HEK293T (cell line): ENCODE data around the gene CFTR.

Source experiments
- CTCF ChIA-PET: fragments of 350-600 bp; formaldehyde crosslinking; extraction: SDS; loops from one replicate; lab custom pipeline; 2021; ENCODE audit warnings: antibody characterized with exemption, inconsistent platforms; lab: Yijun Ruan, JAX
- POLR2A ChIA-PET: fragments of 350-600 bp; formaldehyde crosslinking; extraction: SDS; loops from one replicate; lab custom pipeline; 2020; ENCODE audit warnings: antibody characterized with exemption, inconsistent platforms; lab: Yijun Ruan, JAX
- DNase-seq: peaks from one replicate; pipeline ENCODE4 v3.0.0; 2012; ENCODE audit warnings: mixed read lengths; ENCODE audit errors: extremely low spot score
- ARNT ChIP-seq: fragments of 450-650 bp; IDR thresholded peaks from 2 replicates; pipeline ENCODE4 v1.6.1; 2017; ENCODE audit warnings: mild to moderate bottlenecking
- BHLHE40 ChIP-seq: fragments of 450-650 bp; IDR thresholded peaks from 2 replicates; pipeline ENCODE4 v1.6.1; 2016; ENCODE audit warnings: mild to moderate bottlenecking, moderate library complexity, borderline replicate concordance
- CTBP1 ChIP-seq: fragments of 450-650 bp; IDR thresholded peaks from 2 replicates; pipeline ENCODE4 v1.6.1; 2016; ENCODE audit warnings: borderline replicate concordance
- ELF4 ChIP-seq: fragments of 450-650 bp; IDR thresholded peaks from 2 replicates; pipeline ENCODE4 v1.6.1; 2017; ENCODE audit warnings: antibody characterized with exemption
- FOXA1 ChIP-seq: fragments of 450-650 bp; IDR thresholded peaks from 2 replicates; pipeline ENCODE4 v1.6.1; 2016; ENCODE audit warnings: mild to moderate bottlenecking
- FOXK2 ChIP-seq: fragments of 450-650 bp; IDR thresholded peaks from 2 replicates; pipeline ENCODE4 v1.6.1; 2016; ENCODE audit warnings: mild to moderate bottlenecking
- FOXM1 ChIP-seq: fragments of 450-650 bp; IDR thresholded peaks from 2 replicates; pipeline ENCODE4 v1.6.1; 2017; ENCODE audit warnings: mild to moderate bottlenecking, borderline replicate concordance
- HDGF ChIP-seq: fragments of 450-650 bp; IDR thresholded peaks from 2 replicates; pipeline ENCODE4 v1.6.1; 2017; ENCODE audit warnings: antibody characterized with exemption, borderline replicate concordance
- L3MBTL2 ChIP-seq: fragments of 450-650 bp; conservative IDR thresholded peaks from 2 replicates; pipeline ENCODE4 v1.6.1; 2016; ENCODE audit warnings: mild to moderate bottlenecking
- LEF1 ChIP-seq: fragments of 450-650 bp; IDR thresholded peaks from 2 replicates; pipeline ENCODE4 v1.6.1; 2017; ENCODE audit warnings: mild to moderate bottlenecking, borderline replicate concordance
- NFRKB ChIP-seq: fragments of 450-650 bp; IDR thresholded peaks from 2 replicates; pipeline ENCODE4 v1.6.1; 2016; ENCODE audit warnings: mild to moderate bottlenecking, moderate library complexity
- PKNOX1 ChIP-seq: fragments of 450-650 bp; IDR thresholded peaks from 2 replicates; pipeline ENCODE4 v1.6.1; 2016
- SP1 ChIP-seq: fragments of 450-650 bp; IDR thresholded peaks from 2 replicates; pipeline ENCODE4 v1.6.1; 2017
- SUZ12 ChIP-seq: fragments of 450-650 bp; IDR thresholded peaks from 2 replicates; pipeline ENCODE4 v1.6.1; 2016; ENCODE audit warnings: mild to moderate bottlenecking
- TARDBP ChIP-seq: fragments of 450-650 bp; IDR thresholded peaks from 2 replicates; pipeline ENCODE4 v1.6.1; 2016
- ZNF384 ChIP-seq: fragments of 450-650 bp; IDR thresholded peaks from 2 replicates; pipeline ENCODE4 v1.6.1; 2016

Gene CFTR

GRCh38 chr7:117530390-117530789 lies 50.6 kb downstream of the CFTR start:
- no peak for TF ChIP-seq SUZ12
- no peak for TF ChIP-seq FOXK2
- TF ChIP-seq HDGF = no peak
- TF ChIP-seq ARNT = no peak
- TF ChIP-seq L3MBTL2 = no peak
- TF ChIP-seq CTBP1 = no peak
- no peak for DNase-seq
- ChIA-PET CTCF (no interaction called here), POLR2A (no interaction called here)

- no peak for DNase-seq
- ChIA-PET CTCF (interaction anchor here (0.9 to 1.1 kb wide), 2 partner anchors 9 to 20 kb away, joined by 3 to 5 read pairs; no protein-coding TSS in a partner anchor), POLR2A (no interaction called here)
- TF ChIP-seq BHLHE40 = no peak
- TF ChIP-seq ELF4 = no peak
- TF ChIP-seq FOXA1 = no peak
- no peak for TF ChIP-seq HDGF
- TF ChIP-seq NFRKB = no peak
- no peak for TF ChIP-seq L3MBTL2
- TF ChIP-seq TARDBP = no peak
- TF ChIP-seq ARNT = no peak
- no peak for TF ChIP-seq FOXK2
- TF ChIP-seq FOXM1 = no peak
- TF ChIP-seq SUZ12 = no peak
- no peak for TF ChIP-seq SP1
- no peak for TF ChIP-seq CTBP1
- no peak for TF ChIP-seq LEF1
- TF ChIP-seq ZNF384 = no peak
These were observed 51.9 kb downstream of the CFTR start for GRCh38 chr7:117531595-117532244.

- DNase-seq = no peak
- POLR2A ChIA-PET = no interaction called here
- TF ChIP-seq TARDBP (no peak), L3MBTL2 (no peak), FOXM1 (no peak), ZNF384 (no peak), ARNT (no peak)
- CTCF ChIA-PET = no interaction called here
These were observed 58.2 kb downstream of the CFTR start for GRCh38 chr7:117538053-117538452.

- ChIA-PET CTCF (no interaction called here), POLR2A (no interaction called here)
- DNase-seq = no peak
- TF ChIP-seq SUZ12 (no peak), CTBP1 (no peak), LEF1 (no peak), ARNT (no peak), BHLHE40 (no peak), PKNOX1 (no peak), TARDBP (no peak), ZNF384 (no peak), FOXK2 (no peak), ELF4 (no peak), NFRKB (no peak), FOXM1 (no peak)
These were observed 64.2 kb downstream of the CFTR start for GRCh38 chr7:117544061-117544460.

- ChIA-PET POLR2A (no interaction called here), CTCF (no interaction called here)
- DNase-seq = no peak
- TF ChIP-seq ELF4 (no peak), L3MBTL2 (no peak), ARNT (no peak), FOXK2 (no peak), SUZ12 (no peak), HDGF (no peak), CTBP1 (no peak)
These were observed 68.2 kb downstream of the CFTR start for GRCh38 chr7:117548035-117548434.

GRCh38 chr7:117550625-117551024 lies 70.8 kb downstream of the CFTR start:
- CTCF ChIA-PET = no interaction called here
- TF ChIP-seq FOXK2 (no peak), HDGF (no peak), L3MBTL2 (no peak), FOXA1 (no peak), ELF4 (no peak), ZNF384 (no peak), LEF1 (no peak), PKNOX1 (no peak), FOXM1 (no peak), NFRKB (no peak), SP1 (no peak), TARDBP (no peak), BHLHE40 (no peak), ARNT (no peak), CTBP1 (no peak), SUZ12 (no peak)
- DNase-seq = no peak
- POLR2A ChIA-PET = no interaction called here

GRCh38 chr7:117552660-117553059 lies 72.8 kb downstream of the CFTR start:
- DNase-seq = no peak
- TF ChIP-seq CTBP1 (no peak), FOXM1 (no peak), PKNOX1 (no peak), LEF1 (no peak)
- POLR2A ChIA-PET = no interaction called here
- CTCF ChIA-PET = no interaction called here
